HG02852 (cell line): ENCODE results near the gene LILRA5.
"Not testable (repeated sequence)": the region's sequence is repeated elsewhere in the genome, so short reads cannot be mapped to it uniquely, and the experiment has no call there.

ENCODE experiments used
- ATAC-seq: cut with Tn5 transposase; IDR thresholded peaks from one replicate; pipeline ENCODE4 v1.9.1; 2021; ENCODE audit warnings: mild to moderate bottlenecking, moderate library complexity; ENCODE audit not compliant: unreplicated experiment

Gene LILRA5

DNA sequence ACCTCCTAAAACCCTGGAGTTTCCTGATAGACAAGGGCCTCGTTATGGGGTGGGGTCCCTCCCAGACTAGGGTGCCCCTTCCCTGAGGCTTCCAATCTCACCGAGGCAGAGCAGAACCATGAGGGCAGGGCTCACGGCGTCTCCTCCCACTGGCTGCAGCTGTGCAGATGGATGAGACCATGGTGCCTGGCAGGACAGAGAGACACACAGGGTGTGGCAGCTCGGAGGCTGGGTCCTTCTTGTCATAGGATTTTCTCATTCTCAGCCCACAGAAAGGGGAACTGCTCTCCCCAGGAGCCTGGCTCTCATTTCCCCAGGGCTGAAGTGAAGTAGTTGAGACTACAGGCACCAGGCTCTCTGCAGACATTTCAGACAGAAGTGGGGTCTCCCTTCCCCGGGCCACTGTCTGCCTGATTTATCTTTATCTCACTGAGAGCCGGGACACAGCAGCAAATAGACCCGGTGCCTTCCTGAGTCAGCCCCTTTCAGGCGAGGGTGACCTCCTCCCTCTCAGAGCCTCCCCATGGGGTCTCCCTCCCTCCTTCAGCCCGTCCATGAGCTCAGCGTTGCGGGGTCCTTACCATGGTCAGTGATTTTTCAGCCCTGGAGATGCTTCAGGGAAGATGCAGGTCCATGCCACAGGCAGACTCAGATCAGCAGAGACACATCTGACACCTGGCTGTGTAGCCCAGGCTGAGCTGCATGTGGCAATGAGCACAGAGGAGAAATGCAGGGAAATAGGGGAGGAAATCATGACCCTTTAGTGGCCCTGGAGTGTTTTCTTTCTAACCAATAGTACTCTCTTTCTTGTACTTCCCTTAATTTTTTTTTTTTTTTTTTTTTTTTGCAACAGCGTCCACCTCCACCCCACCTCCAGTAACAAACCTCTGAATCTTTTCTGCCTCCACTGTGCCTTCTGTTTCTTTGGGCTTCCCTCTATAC, at the start of gene LILRA5:
Gene LILRA5, minus strand, starts transcription at position 731 of the 942 bp plus-strand sequence. Its CDS starts 147 bp downstream, at position 584.
- no peak for ATAC-seq

DNA sequence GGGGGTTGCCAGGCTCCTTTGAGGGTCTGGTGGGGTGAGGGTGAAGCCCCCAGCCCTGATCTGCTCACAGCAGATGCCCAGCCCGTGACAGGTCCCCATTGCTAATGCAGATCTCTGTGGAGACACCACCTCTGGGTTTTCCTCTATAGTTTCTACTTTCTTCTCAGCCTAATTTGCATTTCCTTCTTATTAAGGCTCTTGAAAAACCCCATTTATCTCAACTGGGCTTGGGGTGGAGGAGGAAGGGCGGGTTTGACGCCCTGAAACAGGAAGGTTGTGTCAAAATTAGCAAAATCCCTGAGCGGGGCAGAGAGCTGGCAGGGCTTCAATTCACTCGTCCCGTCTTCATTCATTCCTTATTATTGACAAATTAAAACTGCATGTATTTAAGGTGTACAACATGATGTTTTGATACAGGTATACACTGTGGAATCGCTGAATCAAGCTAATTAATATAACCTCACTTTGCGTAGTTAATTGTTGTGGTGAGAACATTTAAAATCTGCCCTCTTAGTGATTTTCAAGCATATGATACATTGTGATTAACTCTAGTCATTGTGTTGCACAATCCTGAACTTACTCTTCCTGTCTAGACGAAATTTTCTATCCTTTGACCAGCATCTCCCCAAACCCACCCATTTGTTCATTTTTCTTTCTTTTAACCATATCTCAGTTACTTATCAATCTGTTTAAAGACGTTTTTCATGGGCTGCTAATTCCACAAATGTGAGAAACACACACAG, 48.9 kb upstream of the LILRA5 start:
- ATAC-seq = not testable (repeated sequence)

GRCh38 chr19:54359149-54359820, 46.3 kb upstream of the LILRA5 start:
- ATAC-seq = not testable (repeated sequence)

- no peak for ATAC-seq
Observed at GRCh38 chr19:54357381-54357780, 44.4 kb upstream of the LILRA5 start.

DNA sequence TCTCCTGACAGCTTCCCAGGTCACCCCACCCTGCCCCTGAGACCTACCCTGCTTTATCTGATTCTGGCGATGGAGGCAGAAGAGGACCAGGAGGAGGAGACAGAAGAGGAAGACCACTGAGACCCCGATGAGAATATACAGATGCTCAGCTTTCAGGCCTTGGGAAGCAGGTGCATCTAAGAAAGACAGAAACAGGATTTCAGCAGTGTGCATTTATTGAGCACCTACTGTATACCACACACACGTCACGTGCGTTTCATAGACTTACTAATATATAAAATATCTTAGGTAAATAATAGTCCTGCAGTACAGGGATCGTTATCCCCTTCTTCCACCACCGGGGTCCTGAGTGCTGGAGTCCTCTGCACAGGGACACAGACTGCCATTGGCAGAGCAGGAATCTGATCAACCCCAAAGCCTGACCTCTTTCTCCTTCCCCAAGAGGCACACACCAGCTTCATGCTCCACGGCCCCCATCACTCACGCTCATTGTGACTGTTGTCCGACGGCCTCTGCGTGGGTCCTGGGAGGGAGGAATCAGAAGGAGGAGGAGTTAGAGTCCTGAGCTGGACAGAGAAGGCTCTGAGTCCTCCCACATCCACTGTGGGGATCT, 43.6 kb upstream of the LILRA5 start:
- no peak for ATAC-seq

DNA sequence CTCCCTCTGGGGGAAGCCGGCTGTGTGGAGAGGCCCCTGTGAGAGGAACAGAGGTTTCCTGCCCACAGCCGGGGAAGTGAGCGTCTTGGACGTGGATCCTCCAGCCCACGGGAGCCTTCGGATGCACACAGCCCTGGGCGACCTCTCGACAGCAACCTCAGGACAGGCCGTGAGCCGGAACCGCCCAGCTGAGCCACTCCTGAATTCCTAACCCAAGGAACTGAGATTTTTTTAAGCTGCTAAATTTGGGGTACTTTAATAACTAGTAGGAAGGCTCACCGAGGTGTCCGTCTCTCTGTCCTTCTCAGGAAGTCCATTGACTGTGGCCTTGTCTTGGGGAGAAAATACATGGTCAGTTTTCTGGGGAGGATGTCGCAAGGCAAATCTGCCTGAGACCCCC, 42.7 kb upstream of the LILRA5 start:
- no peak for ATAC-seq

GRCh38 chr19:54354761-54355160, 41.8 kb upstream of the LILRA5 start:
- ATAC-seq = no peak

DNA sequence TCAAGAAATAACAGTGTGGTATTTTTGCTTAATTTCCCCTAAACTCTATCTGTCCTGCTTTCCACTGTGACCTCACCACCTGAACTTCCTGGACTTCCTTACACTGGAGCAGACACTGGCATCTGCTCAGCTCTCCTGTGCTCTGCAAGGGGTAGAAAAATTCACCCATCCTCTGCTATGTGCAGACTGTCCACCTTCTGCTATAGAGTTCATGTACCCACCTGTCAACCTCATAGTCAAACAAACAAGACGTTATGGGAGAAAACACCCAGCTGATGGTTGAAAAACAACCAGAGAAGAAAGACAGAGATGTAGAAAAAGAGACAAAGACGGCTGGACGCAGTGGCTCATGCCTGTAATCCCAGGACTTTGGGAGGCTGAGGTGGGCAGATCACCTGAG, 39.6 kb upstream of the LILRA5 start:
- no peak for ATAC-seq

DNA sequence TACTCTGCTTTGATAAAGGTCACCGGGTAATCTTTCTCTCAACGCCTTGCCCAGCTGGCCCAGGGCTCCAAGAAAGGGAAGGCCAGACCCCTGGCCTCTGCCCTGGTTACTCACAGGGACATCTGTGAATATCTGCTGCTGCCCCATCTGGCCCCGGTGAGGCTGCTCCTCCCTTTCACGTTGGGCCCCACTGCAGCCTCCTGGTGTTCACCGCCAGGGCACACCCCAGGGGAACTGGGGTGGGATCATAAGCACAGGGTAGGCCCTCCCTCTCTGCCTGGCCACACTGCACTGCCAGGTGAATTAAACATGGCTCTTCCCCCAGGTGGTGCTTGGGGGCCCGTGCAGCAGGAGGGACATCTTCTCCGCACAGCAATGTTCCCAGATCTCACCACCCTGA, 39.1 kb upstream of the LILRA5 start:
- ATAC-seq = no peak

DNA sequence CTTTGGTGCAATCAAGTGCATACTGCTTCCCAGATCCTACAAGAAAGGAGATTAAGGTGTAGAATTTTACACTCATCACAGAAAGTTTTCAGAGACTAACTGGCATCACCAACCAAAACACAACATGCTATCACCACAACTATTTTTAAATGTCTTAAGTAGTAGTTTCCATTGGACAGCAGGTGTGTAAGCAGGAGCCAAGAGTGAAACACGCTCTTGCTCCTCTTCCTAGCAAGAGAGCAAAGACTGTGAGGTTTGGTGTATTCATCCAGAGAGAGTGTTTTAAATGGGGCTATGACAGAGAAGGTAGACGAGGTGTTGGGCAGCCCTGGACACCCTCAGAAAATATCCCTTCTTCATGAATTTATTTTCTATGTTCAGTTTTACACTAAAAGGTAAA, 38.5 kb upstream of the LILRA5 start:
- ATAC-seq = no peak

- no peak for ATAC-seq
Observed at GRCh38 chr19:54345938-54346386, 33.0 kb upstream of the LILRA5 start.

- ATAC-seq = no peak
Observed at GRCh38 chr19:54343868-54344267, 30.9 kb upstream of the LILRA5 start.

DNA sequence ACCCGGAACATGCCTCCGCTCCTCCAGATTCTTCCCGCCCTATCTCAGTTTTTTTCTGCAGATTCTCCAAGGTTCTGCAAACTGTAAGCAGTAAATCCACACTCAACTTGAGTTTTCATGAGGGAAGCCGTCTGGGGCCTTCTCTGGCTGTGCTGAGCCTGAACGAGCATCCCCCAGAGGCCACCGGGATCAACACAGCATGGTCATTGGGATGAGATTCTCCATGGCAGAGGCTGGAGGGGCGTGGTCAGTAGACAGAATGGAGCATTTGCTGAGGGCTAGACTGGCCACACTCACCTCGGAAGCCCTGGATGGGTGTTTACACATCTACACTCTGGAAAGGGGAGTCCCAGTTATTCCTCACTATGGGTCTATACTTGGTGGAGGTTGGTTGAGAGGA, 28.3 kb upstream of the LILRA5 start:
- no peak for ATAC-seq

DNA sequence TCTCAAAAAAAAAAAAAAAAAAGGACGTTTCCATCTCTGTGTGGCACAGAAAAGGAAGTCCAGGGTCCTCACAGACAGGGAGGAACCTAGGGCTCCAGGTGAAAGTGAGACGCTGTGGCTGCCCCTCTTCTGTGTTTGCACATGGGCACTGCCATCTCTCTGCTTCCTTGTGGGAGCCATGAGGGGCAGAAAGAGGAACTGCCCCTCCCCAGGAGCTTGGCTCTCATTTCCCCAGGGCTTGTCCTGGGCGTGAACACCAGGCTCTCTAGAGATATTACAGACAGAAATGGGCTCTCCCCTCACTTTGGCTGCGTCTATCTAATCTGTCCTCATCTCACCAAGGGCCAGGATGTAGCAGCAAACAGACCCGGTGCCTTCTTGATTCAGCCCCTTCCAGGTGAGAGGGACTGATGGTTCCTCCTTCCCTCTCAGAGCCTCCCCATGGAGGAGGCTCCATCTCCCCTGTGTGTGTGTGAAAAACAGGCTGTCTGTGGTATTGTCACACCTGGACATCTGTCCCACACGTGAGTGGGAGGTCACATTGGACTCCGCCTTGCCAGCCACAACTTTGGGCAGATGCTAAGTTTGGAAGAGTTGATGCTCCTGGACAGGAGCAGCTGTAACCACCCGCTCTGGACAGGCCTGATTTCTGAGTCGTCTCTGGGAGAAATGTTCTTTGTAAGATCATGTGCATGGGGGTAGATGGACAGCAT, 26.8 kb upstream of the LILRA5 start:
- no peak for ATAC-seq

GRCh38 chr19:54338521-54338920, 25.6 kb upstream of the LILRA5 start:
- no peak for ATAC-seq

DNA sequence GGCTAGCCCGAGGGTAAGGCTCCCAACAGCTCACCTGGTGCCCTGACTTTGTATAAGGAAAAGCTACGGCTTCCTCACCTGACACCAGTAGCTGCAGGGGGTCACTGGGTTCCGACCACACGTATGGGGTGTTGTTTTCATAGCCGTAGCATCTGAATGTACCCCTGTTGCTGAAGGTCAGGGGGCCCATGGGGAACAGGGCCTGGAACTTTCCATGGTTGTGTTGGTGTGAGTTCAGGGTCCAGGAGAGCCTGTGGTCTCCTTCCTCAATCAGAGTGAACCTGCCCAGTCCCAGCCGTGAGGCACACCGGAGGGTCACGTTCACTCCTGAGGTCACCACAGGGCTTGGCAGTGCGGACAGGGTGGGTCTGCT, 24.9 kb upstream of the LILRA5 start:
- ATAC-seq = no peak

DNA sequence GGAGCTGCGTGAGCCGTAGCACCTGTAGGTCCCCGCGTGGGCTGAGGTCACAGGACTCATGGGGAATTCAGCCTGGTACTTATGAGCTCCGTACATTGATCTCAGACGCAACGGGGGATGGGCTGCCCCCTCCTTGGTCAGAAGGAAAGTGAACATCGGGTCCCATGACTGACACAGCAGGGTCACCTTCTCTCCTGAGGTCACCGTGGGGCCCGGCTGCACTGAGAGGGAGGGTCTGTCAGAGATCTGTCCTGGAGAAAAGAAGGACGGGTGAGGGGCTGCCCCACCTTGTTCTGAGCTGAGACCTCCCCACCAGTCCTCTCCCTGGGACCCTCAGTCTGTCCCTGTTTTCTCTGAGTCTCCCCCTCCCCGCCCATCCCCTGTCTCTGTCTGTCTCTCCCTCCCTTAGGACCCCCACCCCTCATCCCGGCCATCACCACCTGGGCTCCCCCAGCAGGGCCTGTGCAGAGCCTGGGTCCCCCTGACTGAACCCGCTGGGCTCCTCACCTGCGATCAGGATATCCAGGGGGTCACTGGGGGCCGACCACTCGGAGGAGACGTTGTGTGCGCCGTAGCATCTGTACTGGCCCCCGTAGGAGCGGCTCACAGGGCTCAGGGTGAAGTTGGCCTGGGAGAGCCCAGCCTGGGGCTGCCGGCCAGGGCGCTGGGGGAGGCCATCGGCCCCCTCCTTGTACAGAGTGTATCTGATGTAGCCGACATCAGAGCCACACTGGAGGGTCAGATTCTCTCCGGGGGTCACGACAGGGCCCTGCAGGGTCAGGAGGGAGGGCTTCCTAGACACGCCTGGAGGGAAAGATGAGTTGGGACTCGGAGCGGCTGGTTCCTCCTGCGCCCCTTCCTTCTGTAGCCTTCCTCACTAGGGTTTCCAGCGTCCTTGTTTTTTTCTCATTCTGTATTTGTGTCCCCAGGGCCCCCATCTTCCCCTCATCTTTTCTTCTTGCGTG, 24.2 kb upstream of the LILRA5 start:
- no peak for ATAC-seq

GRCh38 chr19:54335979-54336892, 23.3 kb upstream of the LILRA5 start:
- ATAC-seq = no peak
